HCT116 (cell line): ENCODE data around the gene SFXN1. TPM values are rescaled to one million over a fixed set of nuclear protein-coding genes. Genes with fewer than 3 reads are reported as not detected.

Experiments
- ATAC-seq: fragments of 200-7000 bp; cut with Tn5 transposase; 2 replicates; pipeline ENCODE4 v1.9.1; 2020; ENCODE audit warnings: mild to moderate bottlenecking, moderate library complexity
- BruUV-seq: library from RNA; stranded (reverse); fragments of 400-500 nt; replicated peaks from 2 replicates; lab custom pipeline; 2021; lab: Mats Ljungman, UMichigan
- CTCF ChIA-PET: fragments of 300-600 bp; sonication (Branson Sonifier 250); formaldehyde crosslinking; loops from one replicate; lab custom pipeline; 2021; ENCODE audit warnings: antibody characterized with exemption; lab: Charles Lee
- POLR2A ChIA-PET: fragments of 300-600, 350-600 bp; sonication (Branson Sonifier 250); formaldehyde crosslinking; loops from one replicate; lab custom pipeline; 2021; ENCODE audit warnings: antibody characterized with exemption; lab: Charles Lee
- RAD21 ChIA-PET, 2 experiments: fragments of 300-600 bp; sonication (Branson Sonifier 250); formaldehyde crosslinking; loops; one replicate each; lab custom pipeline; 2023; ENCODE audit warnings: low total read pairs in 2 of 2; ENCODE audit not compliant: uncharacterized antibody in 2 of 2, unreplicated experiment in 2 of 2, low non-redundant PET in 1 of 2; lab: Charles Lee
- DNase-seq: peaks from one replicate; pipeline ENCODE4 v3.0.0-alpha.2; 2010; ENCODE audit warnings: low read depth, low spot score
- H2AFZ ChIP-seq: fragments of 200-600 bp; shearing (Covaris generic), sonication (generic); 2 replicates; pipeline ENCODE4 v1.6.1; 2017; ENCODE audit warnings: low read depth, mixed run types, mixed read lengths, antibody characterized with exemption, low read length; ENCODE audit not compliant: poor library complexity, severe bottlenecking
- H3K27ac ChIP-seq: 2 replicates; pipeline ENCODE4 v1.5.1; 2012; ENCODE audit warnings: low read depth, low read length
- H3K27me3 ChIP-seq: fragments of 200-600 bp; sonication (generic); 2 replicates; pipeline ENCODE4 v1.6.1; 2016; ENCODE audit warnings: mixed run types, low read length, mixed read lengths; ENCODE audit not compliant: insufficient read depth
- H3K36me3 ChIP-seq, 2 experiments: fragments of 200-500 bp in 1 of 2; fragments of 200-600 bp in 1 of 2; sonication (Bioruptor generic) in 1 of 2; sonication (generic) in 1 of 2; 2 replicates each; pipeline versions ENCODE4 v1.5.1 to v1.6.1; 2014 to 2016; ENCODE audit warnings: low read length in 2 of 2, inconsistent platforms in 1 of 2, mixed read lengths in 1 of 2, mixed run types in 1 of 2; ENCODE audit not compliant: insufficient read depth in 2 of 2, control insufficient read depth in 1 of 2
- H3K4me1 ChIP-seq, 2 experiments: fragments of 200-600 bp in 1 of 2; sonication (generic) in 1 of 2; 2 replicates each; pipeline versions ENCODE4 v1.5.1 to v1.6.1; 2012 to 2017; ENCODE audit warnings: low read length in 2 of 2, inconsistent platforms in 1 of 2, mild to moderate bottlenecking in 1 of 2, mixed read lengths in 1 of 2, mixed run types in 1 of 2, moderate library complexity in 1 of 2; ENCODE audit not compliant: insufficient read depth in 2 of 2, control insufficient read depth in 1 of 2
- H3K4me2 ChIP-seq: fragments of 200-600 bp; sonication (generic); 2 replicates; pipeline ENCODE4 v1.6.1; 2017; ENCODE audit warnings: mixed run types, low read length, mixed read lengths
- H3K4me3 ChIP-seq, 2 experiments: fragments of 200-600 bp in 1 of 2; sonication (generic) in 1 of 2; replicated peaks in 1 of 2; 2 replicates each; pipeline ENCODE4 v1.5.1; 2011 to 2016; ENCODE audit warnings: low read length in 2 of 2, control low read depth in 1 of 2, low read depth in 1 of 2, mild to moderate bottlenecking in 1 of 2, mixed read lengths in 1 of 2, mixed run types in 1 of 2
- H3K79me2 ChIP-seq: fragments of 200-600 bp; sonication (generic); 2 replicates; pipeline ENCODE4 v1.6.1; 2017; ENCODE audit warnings: mild to moderate bottlenecking, mixed run types, low read length, moderate library complexity, mixed read lengths; ENCODE audit not compliant: insufficient read depth
- H3K9ac ChIP-seq: fragments of 200-600 bp; sonication (generic); 2 replicates; pipeline ENCODE4 v1.6.1; 2016; ENCODE audit warnings: low read length, mixed read lengths
- H3K9me2 ChIP-seq: fragments of 200-600 bp; sonication (generic), shearing (Covaris generic); 2 replicates; pipeline ENCODE4 v1.6.1; 2017; ENCODE audit warnings: mixed run types, mild to moderate bottlenecking, moderate library complexity; ENCODE audit not compliant: insufficient read depth
- H3K9me3 ChIP-seq, 2 experiments: fragments of 200-500 bp in 1 of 2; fragments of 200-600 bp in 1 of 2; sonication (Bioruptor generic) in 1 of 2; sonication (generic) in 1 of 2; 2 replicates each; pipeline ENCODE4 v1.6.1; 2014 to 2017; ENCODE audit warnings: low read length in 2 of 2, mixed read lengths in 2 of 2, inconsistent platforms in 1 of 2, low read depth in 1 of 2, mild to moderate bottlenecking in 1 of 2, mixed run types in 1 of 2, moderate library complexity in 1 of 2; ENCODE audit not compliant: control insufficient read depth in 1 of 2, insufficient read depth in 1 of 2
- H4K20me1 ChIP-seq: fragments of 200-600 bp; sonication (generic), shearing (Covaris generic); 2 replicates; pipeline ENCODE4 v1.6.1; 2017; ENCODE audit warnings: mixed run types, mild to moderate bottlenecking, moderate library complexity; ENCODE audit not compliant: insufficient read depth
- CEBPB ChIP-seq: IDR thresholded peaks from 2 replicates; pipeline ENCODE4 v1.6.1; 2012; ENCODE audit warnings: low read depth
- MAX ChIP-seq: IDR thresholded peaks from 2 replicates; pipeline ENCODE4 v1.6.1; 2012
- REST ChIP-seq: IDR thresholded peaks from 2 replicates; pipeline ENCODE4 v1.6.1; 2012; ENCODE audit warnings: low read depth
- SP1 ChIP-seq: IDR thresholded peaks from 2 replicates; pipeline ENCODE4 v1.6.1; 2012; ENCODE audit warnings: low read depth
- SRF ChIP-seq: IDR thresholded peaks from 2 replicates; pipeline ENCODE4 v1.6.1; 2012; ENCODE audit warnings: low read depth
- YY1 ChIP-seq: IDR thresholded peaks from 2 replicates; pipeline ENCODE4 v1.6.1; 2011; ENCODE audit warnings: low read length, low read depth, moderate library complexity, mild to moderate bottlenecking; ENCODE audit not compliant: insufficient replicate concordance; ENCODE audit errors: extremely low read depth
- ZBTB33 ChIP-seq: IDR thresholded peaks from 2 replicates; pipeline ENCODE4 v1.6.1; 2011; ENCODE audit warnings: mild to moderate bottlenecking, low read length, moderate library complexity; ENCODE audit not compliant: insufficient replicate concordance; ENCODE audit errors: extremely low read depth
- intact Hi-C: fragments of 100-400 bp; cut with micrococcal nuclease; formaldehyde crosslinking; loops from 2 replicates; pipeline ENCODE4 v1.10.0; 2022
- total RNA-seq: library from RNA; stranded (reverse); gene quantifications from one replicate; pipeline ENCODE4 v1.2.1, GENCODE V29; 2021; ENCODE audit not compliant: unreplicated experiment
- TF ChIP-seq, protein P1 (sequence below), 3 experiments: fragments of 200-600 bp in 1 of 3; sonication (generic) in 1 of 3; IDR thresholded peaks in 2 of 3; conservative IDR thresholded peaks in 1 of 3; 2 replicates each; pipeline ENCODE4 v1.5.1; 2012 to 2017; ENCODE audit warnings: low read depth in 2 of 3, low read length in 2 of 3, antibody characterized with exemption in 1 of 3, borderline replicate concordance in 1 of 3, control low read depth in 1 of 3, mild to moderate bottlenecking in 1 of 3, mixed read lengths in 1 of 3, mixed run types in 1 of 3, moderate library complexity in 1 of 3; ENCODE audit not compliant: insufficient read depth in 1 of 3

The SFXN1 gene
- total RNA-seq, 1 experiment from 2014 or later = 145 TPM

DNA sequence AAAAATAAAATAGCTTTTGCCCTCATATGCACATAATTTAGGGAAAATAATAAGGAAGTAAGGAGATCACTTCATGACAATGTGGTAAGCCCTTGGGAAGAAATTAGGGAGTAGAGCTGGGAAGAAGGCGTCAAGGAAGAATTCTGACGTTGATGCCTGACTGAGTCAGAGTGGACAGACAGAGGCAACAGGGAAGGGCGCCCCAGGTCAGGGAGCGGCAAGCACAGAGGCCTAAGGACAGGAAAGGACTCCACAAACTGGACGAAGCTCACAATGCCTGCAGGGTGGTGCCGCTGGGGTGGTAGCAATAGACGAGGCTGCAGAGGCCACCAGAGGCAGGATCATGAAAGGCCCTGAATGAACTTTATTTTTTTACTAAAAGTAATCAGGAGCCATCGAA, 42.0 kb upstream of the SFXN1 start:
- Histone ChIP-seq H3K4me1 (no peaks in the 10 kb centered on the region), H3K4me2 (no peak overlapping the region), H3K36me3 (no peaks in the 10 kb centered on the region), H3K27ac (no peak overlapping the region)
- no peak for ATAC-seq
- no peak for DNase-seq
- CTCF ChIA-PET = no interaction called here
- BruUV-seq = no TSS peak
- TF ChIP-seq SP1 (no peak), MAX (no peak), REST (no peak), SRF (no peak), YY1 (no peak), ZBTB33 (no peak), CEBPB (no peak)
- TF ChIP-seq, protein P1, sequence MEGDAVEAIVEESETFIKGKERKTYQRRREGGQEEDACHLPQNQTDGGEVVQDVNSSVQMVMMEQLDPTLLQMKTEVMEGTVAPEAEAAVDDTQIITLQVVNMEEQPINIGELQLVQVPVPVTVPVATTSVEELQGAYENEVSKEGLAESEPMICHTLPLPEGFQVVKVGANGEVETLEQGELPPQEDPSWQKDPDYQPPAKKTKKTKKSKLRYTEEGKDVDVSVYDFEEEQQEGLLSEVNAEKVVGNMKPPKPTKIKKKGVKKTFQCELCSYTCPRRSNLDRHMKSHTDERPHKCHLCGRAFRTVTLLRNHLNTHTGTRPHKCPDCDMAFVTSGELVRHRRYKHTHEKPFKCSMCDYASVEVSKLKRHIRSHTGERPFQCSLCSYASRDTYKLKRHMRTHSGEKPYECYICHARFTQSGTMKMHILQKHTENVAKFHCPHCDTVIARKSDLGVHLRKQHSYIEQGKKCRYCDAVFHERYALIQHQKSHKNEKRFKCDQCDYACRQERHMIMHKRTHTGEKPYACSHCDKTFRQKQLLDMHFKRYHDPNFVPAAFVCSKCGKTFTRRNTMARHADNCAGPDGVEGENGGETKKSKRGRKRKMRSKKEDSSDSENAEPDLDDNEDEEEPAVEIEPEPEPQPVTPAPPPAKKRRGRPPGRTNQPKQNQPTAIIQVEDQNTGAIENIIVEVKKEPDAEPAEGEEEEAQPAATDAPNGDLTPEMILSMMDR (IDR thresholded peaks at IDR 0.05 in 2 of 3, conservative IDR thresholded peaks at IDR 0.05 in 1 of 3; ENCODE audit: borderline replicate concordance in 1 of 3, insufficient read depth in 1 of 3, low read depth in 2 of 3, low read length in 2 of 3) = no peak
- TF ChIP-seq, all 23 proteins: peak for 0
- Histone ChIP-seq H4K20me1 (no peaks in the 10 kb centered on the region), H3K27me3 (no peaks in the 10 kb centered on the region), H3K4me3 (no peak overlapping the region), H3K9me3 (no peaks in the 10 kb centered on the region), H3K9me2 (no peaks in the 10 kb centered on the region), H3K79me2 (no peaks in the 10 kb centered on the region), H3K9ac (no peak overlapping the region), H2AFZ (no peak overlapping the region)
- ChIA-PET POLR2A (no interaction called here), RAD21 (no interaction called here)
- intact Hi-C loops = no loop called here
